Lower leg skin (tissue), 3 donors: ENCODE data around the gene ANK3.

ENCODE experiments used
- CTCF ChIP-seq, 3 donors: fragments of 450-650 bp; IDR thresholded peaks; one replicate each; pipeline ENCODE4 v1.5.1; 2016; ENCODE audit warnings: antibody characterized with exemption in 3 of 3, mild to moderate bottlenecking in 3 of 3, moderate library complexity in 2 of 3
- POLR2A ChIP-seq, 2 donors: fragments of 450-650 bp; IDR thresholded peaks; one replicate each; pipeline ENCODE4 v1.6.1; 2016 to 2017; ENCODE audit warnings: antibody characterized with exemption in 2 of 2, mild to moderate bottlenecking in 1 of 2, moderate library complexity in 1 of 2

- TF ChIP-seq CTCF (IDR thresholded peaks at IDR 0.05): no peak
- no peak for TF ChIP-seq POLR2A (IDR thresholded peaks at IDR 0.05)
These were observed 26.5 kb downstream of the ANK3 start for GRCh38 chr10:60363187-60363586.
